ENCODE measurements around the gene CMSS1. TPM values are rescaled to one million over a fixed set of nuclear protein-coding genes. Genes with fewer than 3 reads are reported as not detected.
"Not testable (repeated sequence)": the region's sequence is repeated elsewhere in the genome, so short reads cannot be mapped to it uniquely, and the experiment has no call there.

CMSS1 gene
- total and polyA plus RNA-seq, 2 donors (not counting 1 experiment from before 2014, with no cell fraction given), result 7.3 to 22.8 TPM

DNA sequence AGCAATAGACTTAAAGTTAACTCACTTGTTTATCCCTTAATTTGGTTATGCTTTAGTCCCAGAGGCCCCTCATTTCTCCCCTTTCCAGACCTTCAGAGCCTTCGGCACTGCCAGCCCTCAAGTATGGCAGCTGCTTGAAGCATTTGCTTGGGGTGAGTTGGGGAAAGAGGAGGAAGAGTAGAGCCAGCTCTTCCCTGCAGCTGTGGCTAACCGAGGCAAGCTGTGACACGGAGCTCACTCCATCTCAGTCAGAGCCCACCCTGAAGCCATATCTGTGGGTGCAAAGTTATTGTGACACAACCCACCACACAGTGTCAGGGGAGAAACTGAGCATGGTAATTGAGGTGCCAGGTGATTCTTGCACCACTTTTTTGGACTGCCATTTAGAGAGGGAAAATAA lies 230.6 kb downstream of the CMSS1 start:
- peak overlapping the region; percentile 66 for H2AFZ ChIP-seq (ENCODE audit: insufficient read depth, low read depth, low read length, poor library complexity, severe bottlenecking)
- H3K27ac ChIP-seq (ENCODE audit: low read length in 2 of 2), result peak overlapping the region; percentile 75 to 82
- peak overlapping the region; percentile 49 for H3K9ac ChIP-seq (ENCODE audit: low read length)
- H3K27me3 ChIP-seq (replicated peaks in 1 of 4; ENCODE audit: control extremely low read depth in 1 of 4, control insufficient read depth in 3 of 4, insufficient read depth in 4 of 4, low read length in 3 of 4), result no peaks in the 10 kb centered on the region
- Mint-ChIP-seq H3K9me3 (ENCODE audit: insufficient read depth) (no peaks in the 10 kb centered on the region), H3K4me1 (peaks cover 57% of the 10 kb centered on the region), H3K27me3 (no peaks in the 10 kb centered on the region), H3K27ac (peak overlapping the region; percentile 97), H3K4me3 (peak overlapping the region; percentile 89)
- WGBS (ENCODE audit: insufficient coverage), result no CpG with 5 or more reads among the region's 3 CpGs
- peak overlapping the region in 4 of 5 experiments; percentile 2 to 47 (median 38) for H3K4me3 ChIP-seq (ENCODE audit: control extremely low read depth in 1 of 5, extremely low read depth in 1 of 5, insufficient read depth in 1 of 5, low read depth in 2 of 5, low read length in 4 of 5)
- ChIA-PET POLR2A (no interaction called here), CTCF (interaction anchor here (0.6 to 3.3 kb wide), 8 partner anchors 10 to 1182 kb away, joined by 3 to 18 read pairs (median 6); partner anchors contain the start of gene TBC1D23)
- H4K20me1 ChIP-seq (ENCODE audit: control insufficient read depth, insufficient read depth, low read length, poor library complexity, severe bottlenecking), result no peaks in the 10 kb centered on the region
- intact Hi-C loops (cut with micrococcal nuclease), result loop anchor here (5.0 to 10.0 kb wide), 3 partner anchors 171 to 1143 kb away; partner anchors contain the start of genes CMSS1 and DCBLD2
- TF ChIP-seq, protein P1, sequence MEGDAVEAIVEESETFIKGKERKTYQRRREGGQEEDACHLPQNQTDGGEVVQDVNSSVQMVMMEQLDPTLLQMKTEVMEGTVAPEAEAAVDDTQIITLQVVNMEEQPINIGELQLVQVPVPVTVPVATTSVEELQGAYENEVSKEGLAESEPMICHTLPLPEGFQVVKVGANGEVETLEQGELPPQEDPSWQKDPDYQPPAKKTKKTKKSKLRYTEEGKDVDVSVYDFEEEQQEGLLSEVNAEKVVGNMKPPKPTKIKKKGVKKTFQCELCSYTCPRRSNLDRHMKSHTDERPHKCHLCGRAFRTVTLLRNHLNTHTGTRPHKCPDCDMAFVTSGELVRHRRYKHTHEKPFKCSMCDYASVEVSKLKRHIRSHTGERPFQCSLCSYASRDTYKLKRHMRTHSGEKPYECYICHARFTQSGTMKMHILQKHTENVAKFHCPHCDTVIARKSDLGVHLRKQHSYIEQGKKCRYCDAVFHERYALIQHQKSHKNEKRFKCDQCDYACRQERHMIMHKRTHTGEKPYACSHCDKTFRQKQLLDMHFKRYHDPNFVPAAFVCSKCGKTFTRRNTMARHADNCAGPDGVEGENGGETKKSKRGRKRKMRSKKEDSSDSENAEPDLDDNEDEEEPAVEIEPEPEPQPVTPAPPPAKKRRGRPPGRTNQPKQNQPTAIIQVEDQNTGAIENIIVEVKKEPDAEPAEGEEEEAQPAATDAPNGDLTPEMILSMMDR (IDR thresholded peaks at IDR 0.05), result no peak
- TF ChIP-seq EZH2 (IDR thresholded peaks at IDR 0.05; ENCODE audit: borderline replicate concordance, insufficient read depth, low read depth, low read length, poor library complexity, severe bottlenecking), result no peak
- no peaks in the 10 kb centered on the region for H3K9me3 ChIP-seq (ENCODE audit: control extremely low read depth in 1 of 3, control insufficient read depth in 2 of 3, insufficient read depth in 1 of 3, low read length in 2 of 3)
- H3K4me1 ChIP-seq (ENCODE audit: control insufficient read depth in 2 of 2, insufficient read depth in 2 of 2, low read length in 2 of 2), result peaks cover 53 to 54% of the 10 kb centered on the region in 2 donors
- H3K36me3 ChIP-seq (replicated peaks in 1 of 2; ENCODE audit: control extremely low read depth in 1 of 2, control insufficient read depth in 1 of 2, extremely low read depth in 1 of 2, insufficient read depth in 2 of 2, low read length in 1 of 2), result no peaks in the 10 kb centered on the region
- peak overlapping the region; percentile 69 for H3K4me2 ChIP-seq (replicated peaks; ENCODE audit: low read depth, low read length, poor library complexity, severe bottlenecking)
- DNase-seq (no peak), ATAC-seq (ENCODE audit: low read depth) (no peak)
- no peaks in the 10 kb centered on the region for H3K79me2 ChIP-seq (ENCODE audit: control insufficient read depth, insufficient read depth, low read length)

DNA sequence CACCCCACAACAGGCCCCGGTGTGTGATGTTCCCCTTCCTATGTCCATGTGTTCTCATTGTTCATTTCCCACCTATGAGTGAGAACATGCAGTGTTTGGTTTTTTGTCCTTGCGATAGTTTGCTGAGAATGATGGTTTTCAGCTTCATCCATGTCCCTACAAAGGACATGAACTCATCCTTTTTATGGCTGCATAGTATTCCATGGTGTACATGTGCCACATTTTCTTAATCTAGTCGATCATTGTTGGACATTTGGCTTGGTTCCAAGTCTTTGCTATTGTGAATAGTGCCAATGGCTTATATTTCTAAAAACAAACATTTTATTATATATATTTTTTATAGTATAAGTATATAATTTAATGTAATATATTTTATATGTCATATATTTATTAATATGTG lies 233.9 kb downstream of the CMSS1 start:
- H3K27ac ChIP-seq (ENCODE audit: low read length in 2 of 2); H2AFZ ChIP-seq (ENCODE audit: insufficient read depth, low read depth, low read length, poor library complexity, severe bottlenecking); H4K20me1 ChIP-seq (ENCODE audit: control insufficient read depth, insufficient read depth, low read length, poor library complexity, severe bottlenecking); intact Hi-C loops (cut with micrococcal nuclease); H3K4me3 ChIP-seq (ENCODE audit: control extremely low read depth in 1 of 5, extremely low read depth in 1 of 5, insufficient read depth in 1 of 5, low read depth in 2 of 5, low read length in 4 of 5); H3K36me3 ChIP-seq (replicated peaks in 1 of 2; ENCODE audit: control extremely low read depth in 1 of 2, control insufficient read depth in 1 of 2, extremely low read depth in 1 of 2, insufficient read depth in 2 of 2, low read length in 1 of 2); H3K9me3 Mint-ChIP-seq (ENCODE audit: insufficient read depth); POLR2A ChIA-PET; H3K79me2 ChIP-seq (ENCODE audit: control insufficient read depth, insufficient read depth, low read length); H3K4me2 ChIP-seq (replicated peaks; ENCODE audit: low read depth, low read length, poor library complexity, severe bottlenecking); H3K9ac ChIP-seq (ENCODE audit: low read length); H3K4me3 Mint-ChIP-seq; CTCF ChIA-PET; H3K27me3 Mint-ChIP-seq; H3K27ac Mint-ChIP-seq; ATAC-seq (ENCODE audit: low read depth); DNase-seq; H3K9me3 ChIP-seq (ENCODE audit: control extremely low read depth in 1 of 3, control insufficient read depth in 2 of 3, insufficient read depth in 1 of 3, low read length in 2 of 3); H3K27me3 ChIP-seq (replicated peaks in 1 of 4; ENCODE audit: control extremely low read depth in 1 of 4, control insufficient read depth in 3 of 4, insufficient read depth in 4 of 4, low read length in 3 of 4): not testable (repeated sequence)
- peaks cover 21% of the 10 kb centered on the region in 2 donors for H3K4me1 ChIP-seq (ENCODE audit: control insufficient read depth in 2 of 2, insufficient read depth in 2 of 2, low read length in 2 of 2)
- no CpG with 5 or more reads among the region's 3 CpGs for WGBS (ENCODE audit: insufficient coverage)
- H3K4me1 Mint-ChIP-seq, result peaks cover 26% of the 10 kb centered on the region

Measured in B cell (primary cell).